ENCODE measurements around the gene SCPEP1. TPM values are rescaled to one million over a fixed set of nuclear protein-coding genes. Genes with fewer than 3 reads are reported as not detected.

SCPEP1 gene
- total RNA-seq, 1 experiment from 2014 or later, result 29.6 TPM

DNA sequence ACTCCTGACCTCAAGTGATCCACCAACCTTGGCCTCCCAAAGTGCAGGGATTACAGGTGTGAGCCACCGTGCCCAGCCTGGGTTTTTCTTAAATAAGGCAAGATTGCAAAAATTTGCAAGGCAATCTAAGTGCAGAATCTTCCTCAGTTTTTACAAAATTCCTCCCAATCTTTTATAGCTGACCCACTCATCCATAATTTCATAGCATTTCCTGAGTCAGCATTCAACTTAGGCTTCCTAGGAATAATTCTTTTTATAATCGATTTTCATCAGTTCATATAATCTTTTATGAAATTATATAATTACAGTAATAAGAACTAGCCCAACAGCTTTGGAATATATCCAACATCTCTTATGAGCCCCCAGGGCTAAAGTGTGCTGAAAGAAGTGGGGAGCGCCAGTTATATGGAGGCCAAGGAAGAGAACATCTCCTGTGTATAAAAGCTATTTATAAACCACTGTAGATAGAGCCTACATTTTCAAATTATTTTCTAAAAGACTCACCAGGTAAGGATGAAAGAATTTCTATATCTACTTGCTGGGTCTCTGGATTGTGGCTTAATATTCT, 31.9 kb upstream of the SCPEP1 start:
- H3K4me1 Mint-ChIP-seq, result no peaks in the 10 kb centered on the region
- H3K36me3 Mint-ChIP-seq (ENCODE audit: insufficient read depth in 1 of 3, low read depth in 3 of 3), result peaks cover 47 to 86% (median 81%) of the 10 kb centered on the region in 3 experiments; a peak in 6 of 7 replicates

More for the DNA sequence above, 31.9 kb upstream of the SCPEP1 start:
- no CpG with 5 or more reads among the region's 3 CpGs for WGBS (ENCODE audit: extremely low coverage, insufficient read length, low lambda C conversion rate)
- Histone ChIP-seq H3K4ac (ENCODE audit: low read depth, low read length) (no peak overlapping the region), H2AFZ (ENCODE audit: low read length) (no peak overlapping the region), H2BK5ac (ENCODE audit: insufficient read length, low read length) (no peak overlapping the region), H3K9ac (ENCODE audit: extremely low read depth, insufficient read length, low read length) (no peak overlapping the region), H2BK120ac (ENCODE audit: low read depth, low read length, poor library complexity, severe bottlenecking) (no peak overlapping the region), H3K27me3 (ENCODE audit: insufficient read depth, low read length) (no peaks in the 10 kb centered on the region), H3K23me2 (ENCODE audit: insufficient read length, low read depth, low read length, poor library complexity, severe bottlenecking) (no peaks in the 10 kb centered on the region), H3K9me3 (ENCODE audit: control insufficient read depth, low read depth, low read length) (no peaks in the 10 kb centered on the region), H3K4me1 (ENCODE audit: insufficient read depth, low read length) (no peaks in the 10 kb centered on the region), H3K23ac (ENCODE audit: insufficient read length, low read depth, low read length) (no peak overlapping the region), H2BK15ac (ENCODE audit: low read depth, low read length) (no peak overlapping the region), H2BK20ac (ENCODE audit: low read depth, low read length, poor library complexity, severe bottlenecking) (no peak overlapping the region), H3K18ac (ENCODE audit: insufficient read length, low read depth, low read length) (no peak overlapping the region), H3K27ac (ENCODE audit: insufficient read length, low read depth, low read length) (no peak overlapping the region), H3K14ac (ENCODE audit: insufficient read depth, low read length) (no peak overlapping the region), H3K79me2 (ENCODE audit: insufficient read depth, low read length) (no peaks in the 10 kb centered on the region), H3K56ac (ENCODE audit: insufficient read length, low read depth, low read length) (no peak overlapping the region), H4K8ac (replicated peaks; ENCODE audit: insufficient read length, low read depth, low read length) (no peak overlapping the region), H4K91ac (ENCODE audit: insufficient read length, low read depth, low read length) (no peak overlapping the region), H4K20me1 (ENCODE audit: control insufficient read depth, insufficient read depth, insufficient read length) (no peaks in the 10 kb centered on the region), H2AK5ac (ENCODE audit: insufficient read length, low read length) (no peak overlapping the region), H2BK12ac (ENCODE audit: insufficient read length, low read depth, low read length) (no peak overlapping the region), H4K5ac (ENCODE audit: insufficient read length, low read depth, low read length) (no peak overlapping the region), H3T11ph (ENCODE audit: low read length) (no peak overlapping the region), H3K79me1 (ENCODE audit: insufficient read depth, low read depth, low read length, poor library complexity, severe bottlenecking) (no peaks in the 10 kb centered on the region), H3K4me2 (ENCODE audit: insufficient read depth, insufficient read length, low read length) (no peak overlapping the region)
- H3K4me3 Mint-ChIP-seq, result no peak overlapping the region
- TF ChIP-seq, protein P1, sequence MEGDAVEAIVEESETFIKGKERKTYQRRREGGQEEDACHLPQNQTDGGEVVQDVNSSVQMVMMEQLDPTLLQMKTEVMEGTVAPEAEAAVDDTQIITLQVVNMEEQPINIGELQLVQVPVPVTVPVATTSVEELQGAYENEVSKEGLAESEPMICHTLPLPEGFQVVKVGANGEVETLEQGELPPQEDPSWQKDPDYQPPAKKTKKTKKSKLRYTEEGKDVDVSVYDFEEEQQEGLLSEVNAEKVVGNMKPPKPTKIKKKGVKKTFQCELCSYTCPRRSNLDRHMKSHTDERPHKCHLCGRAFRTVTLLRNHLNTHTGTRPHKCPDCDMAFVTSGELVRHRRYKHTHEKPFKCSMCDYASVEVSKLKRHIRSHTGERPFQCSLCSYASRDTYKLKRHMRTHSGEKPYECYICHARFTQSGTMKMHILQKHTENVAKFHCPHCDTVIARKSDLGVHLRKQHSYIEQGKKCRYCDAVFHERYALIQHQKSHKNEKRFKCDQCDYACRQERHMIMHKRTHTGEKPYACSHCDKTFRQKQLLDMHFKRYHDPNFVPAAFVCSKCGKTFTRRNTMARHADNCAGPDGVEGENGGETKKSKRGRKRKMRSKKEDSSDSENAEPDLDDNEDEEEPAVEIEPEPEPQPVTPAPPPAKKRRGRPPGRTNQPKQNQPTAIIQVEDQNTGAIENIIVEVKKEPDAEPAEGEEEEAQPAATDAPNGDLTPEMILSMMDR (conservative IDR thresholded peaks at IDR 0.05), result no peak
- no peak overlapping the region for H3K27ac Mint-ChIP-seq
- H3K9me3 Mint-ChIP-seq, result no peaks in the 10 kb centered on the region
- no peaks in the 10 kb centered on the region for H3K27me3 Mint-ChIP-seq (ENCODE audit: low read depth)
- DNase-seq, result no peak
